NOMO-1 (cell line): ENCODE results near the gene GLUD1.
"Not testable (repeated sequence)": the region's sequence is repeated elsewhere in the genome, so short reads cannot be mapped to it uniquely, and the experiment has no call there.

ENCODE experiments used
- DNase-seq, 2 experiments: peaks; one replicate each; lab custom pipeline; 2025; ENCODE audit not compliant: unreplicated experiment in 2 of 2; lab: John Stamatoyannopoulos, UW

The GLUD1 gene

GRCh38 chr10:87007124-87007523 is 87.5 kb downstream of the GLUD1 start:
- DNase-seq = not testable (repeated sequence)

- no peak for DNase-seq
Observed at GRCh38 chr10:87000491-87000890, 94.2 kb downstream of the GLUD1 start.
